Testis (tissue), 3 donors: ENCODE results near the gene VPS35L. TPM values are rescaled to one million over a fixed set of nuclear protein-coding genes. Genes with fewer than 3 reads are reported as not detected.

Source experiments
- DNase-seq: peaks from one replicate; pipeline ENCODE4 v3.0.0-alpha.2; 2019
- H3K27ac ChIP-seq, 2 donors: fragments of 200-600 bp; sonication (generic); one replicate each; pipeline ENCODE4 v1.5.1; 2019
- H3K27me3 ChIP-seq: fragments of 200-600 bp; sonication (generic); one replicate; pipeline ENCODE4 v1.5.1; 2019
- H3K36me3 ChIP-seq: fragments of 200-600 bp; sonication (generic); one replicate; pipeline ENCODE4 v1.5.1; 2017; ENCODE audit warnings: low read depth; ENCODE audit errors: missing control alignments
- H3K4me1 ChIP-seq: fragments of 200-600 bp; sonication (generic); one replicate; pipeline ENCODE4 v1.5.1; 2019
- H3K4me3 ChIP-seq, 2 donors: fragments of 200-600 bp; sonication (generic); one replicate each; pipeline ENCODE4 v1.5.1; 2017 to 2019
- H3K9me3 ChIP-seq: fragments of 200-600 bp; sonication (generic); one replicate; pipeline ENCODE4 v1.5.1; 2017
- POLR2A ChIP-seq: fragments of 450-650 bp; IDR thresholded peaks from one replicate; pipeline ENCODE4 v1.6.1; 2017; ENCODE audit warnings: antibody characterized with exemption, mild to moderate bottlenecking, moderate library complexity
- WGBS, 2 donors: methylation state at CpG; one replicate each; pipeline ENCODE4 v1.1.5; 2018; 5-methylcytosine and 5-hydroxymethylcytosine counted together
- intact Hi-C: fragments of 100-400 bp; cut with DNase I; formaldehyde crosslinking; loops from one replicate; pipeline ENCODE4 v1.15.1; 2023; ENCODE audit warnings: low total_unique reads
- polyA plus RNA-seq: library from polyadenylated mRNA; stranded (reverse); fragments of 350-450 nt; fragmentation: Illumina TruSeq; extraction: RNeasy Lipid Tissue Mini Kit (QIAGEN cat#74804); gene quantifications from one replicate; pipeline ENCODE4 v1.2.3, GENCODE V29; 2014; ENCODE audit warnings: low read depth, low replicate concordance; ENCODE audit not compliant: insufficient read depth
- total RNA-seq, 2 donors: library from RNA; depleted of rRNA; stranded (reverse); fragments of >200 nt; gene quantifications; one replicate each; pipeline ENCODE4 v1.2.3, GENCODE V29; 2016
- TF ChIP-seq, protein P1 (sequence below), 3 experiments: fragments of 450-650 bp in 2 of 3; fragments of 200-600 bp in 1 of 3; sonication (generic) in 1 of 3; IDR thresholded peaks; one replicate each; pipeline ENCODE4 v1.5.1; 2016 to 2019; ENCODE audit warnings: antibody characterized with exemption in 3 of 3, mild to moderate bottlenecking in 2 of 3, moderate library complexity in 1 of 3

Gene VPS35L
- total and polyA plus RNA-seq, 3 donors from 2014 or later = 76.1 to 88.9 (median 80.5) TPM

DNA sequence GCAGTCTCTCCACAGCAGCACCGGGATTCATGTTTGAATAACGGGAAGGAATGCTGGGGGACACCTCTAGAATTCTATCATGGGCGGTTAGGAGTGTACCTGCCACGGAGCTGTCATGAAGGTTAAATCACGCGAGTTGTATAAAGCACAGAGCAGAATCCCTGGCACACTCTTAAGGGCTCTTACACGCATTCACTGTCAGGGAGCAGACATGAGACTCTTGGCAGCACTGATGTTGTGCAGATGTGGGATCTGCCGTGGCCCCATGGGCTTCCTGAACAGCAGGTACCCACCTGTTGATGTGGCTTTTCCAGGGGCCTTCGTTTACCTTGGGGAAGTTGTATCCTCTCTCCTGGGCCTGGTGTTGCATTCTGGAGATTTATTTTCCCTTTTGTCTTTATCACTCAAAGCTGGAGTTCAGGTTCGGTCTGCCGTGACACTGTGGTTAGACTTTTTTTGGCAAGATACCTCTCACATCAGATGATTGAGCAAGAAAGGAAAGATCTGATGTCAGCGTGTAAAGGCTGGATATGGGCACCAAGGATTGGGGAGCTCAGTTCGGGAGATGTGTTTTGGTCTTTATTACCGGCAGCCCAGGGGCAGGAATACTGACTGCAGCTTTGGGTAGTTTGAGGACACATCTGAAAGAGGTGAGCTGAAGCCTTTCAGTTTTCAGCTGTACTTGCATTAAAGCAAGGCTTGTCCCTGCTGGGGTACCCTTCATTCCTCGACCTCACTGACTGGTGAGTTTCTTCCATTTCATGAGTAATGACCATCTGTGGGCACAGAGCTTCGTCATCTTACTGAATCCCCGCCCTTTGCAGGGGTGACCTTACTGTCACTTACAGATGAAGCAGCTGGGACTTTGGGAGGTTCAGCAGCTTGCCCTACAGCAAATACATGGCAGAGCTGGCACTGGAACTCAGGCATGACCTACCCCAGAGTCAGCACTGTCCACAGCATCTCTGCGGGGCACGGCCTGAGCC, 143.3 kb downstream of the VPS35L start:
- peak overlapping the region; percentile 66 to 74 for H3K27ac ChIP-seq
- no peak for DNase-seq
- 89 to 93% methylated on average over 17 to 19 of the region's 19 CpGs for WGBS, 2 donors
- H3K4me3 ChIP-seq = no peak overlapping the region
- intact Hi-C loops = loop anchor here (10.0 kb wide), 1 partner anchor 54 kb away; no protein-coding TSS in a partner anchor
- H3K9me3 ChIP-seq = no peaks in the 10 kb centered on the region
- H3K27me3 ChIP-seq = no peaks in the 10 kb centered on the region
- no peaks in the 10 kb centered on the region for H3K36me3 ChIP-seq
- peaks cover 51% of the 10 kb centered on the region for H3K4me1 ChIP-seq
- TF ChIP-seq POLR2A = no peak
- TF ChIP-seq, protein P1, sequence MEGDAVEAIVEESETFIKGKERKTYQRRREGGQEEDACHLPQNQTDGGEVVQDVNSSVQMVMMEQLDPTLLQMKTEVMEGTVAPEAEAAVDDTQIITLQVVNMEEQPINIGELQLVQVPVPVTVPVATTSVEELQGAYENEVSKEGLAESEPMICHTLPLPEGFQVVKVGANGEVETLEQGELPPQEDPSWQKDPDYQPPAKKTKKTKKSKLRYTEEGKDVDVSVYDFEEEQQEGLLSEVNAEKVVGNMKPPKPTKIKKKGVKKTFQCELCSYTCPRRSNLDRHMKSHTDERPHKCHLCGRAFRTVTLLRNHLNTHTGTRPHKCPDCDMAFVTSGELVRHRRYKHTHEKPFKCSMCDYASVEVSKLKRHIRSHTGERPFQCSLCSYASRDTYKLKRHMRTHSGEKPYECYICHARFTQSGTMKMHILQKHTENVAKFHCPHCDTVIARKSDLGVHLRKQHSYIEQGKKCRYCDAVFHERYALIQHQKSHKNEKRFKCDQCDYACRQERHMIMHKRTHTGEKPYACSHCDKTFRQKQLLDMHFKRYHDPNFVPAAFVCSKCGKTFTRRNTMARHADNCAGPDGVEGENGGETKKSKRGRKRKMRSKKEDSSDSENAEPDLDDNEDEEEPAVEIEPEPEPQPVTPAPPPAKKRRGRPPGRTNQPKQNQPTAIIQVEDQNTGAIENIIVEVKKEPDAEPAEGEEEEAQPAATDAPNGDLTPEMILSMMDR (IDR thresholded peaks at IDR 0.05) = no peak

DNA sequence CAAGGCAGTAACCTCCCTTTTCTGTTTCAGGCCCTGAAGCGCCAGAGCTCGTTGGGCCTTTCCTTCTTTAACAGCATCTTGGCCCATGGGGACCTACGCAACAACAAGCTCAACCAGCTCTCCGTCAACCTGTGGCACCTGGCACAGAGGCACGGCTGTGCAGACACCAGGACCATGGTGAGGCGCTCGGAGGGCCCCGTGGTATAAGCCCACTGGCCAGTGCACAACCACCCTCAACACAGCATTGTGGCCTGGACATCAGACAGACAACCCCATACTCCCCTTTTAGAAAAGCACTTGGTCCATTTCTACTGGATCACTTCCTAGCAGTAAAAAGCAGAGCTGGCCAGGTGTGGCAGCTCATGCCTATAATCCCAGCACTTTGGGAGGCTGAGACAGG, 144.0 kb downstream of the VPS35L start:
- H3K4me3 ChIP-seq = no peak overlapping the region
- H3K36me3 ChIP-seq = no peaks in the 10 kb centered on the region
- H3K9me3 ChIP-seq = no peaks in the 10 kb centered on the region
- no peak for DNase-seq
- peak overlapping the region; percentile 66 to 67 for H3K27ac ChIP-seq
- TF ChIP-seq, protein P1 (IDR thresholded peaks at IDR 0.05) = no peak
- no peak for TF ChIP-seq POLR2A
- WGBS, 2 donors = 94 to 100% methylated on average over 2 to 8 of the region's 8 CpGs
- intact Hi-C loops = loop anchor here (10.0 kb wide), 1 partner anchor 55 kb away; no protein-coding TSS in a partner anchor
- H3K27me3 ChIP-seq = no peaks in the 10 kb centered on the region
- H3K4me1 ChIP-seq = peaks cover 58% of the 10 kb centered on the region

DNA sequence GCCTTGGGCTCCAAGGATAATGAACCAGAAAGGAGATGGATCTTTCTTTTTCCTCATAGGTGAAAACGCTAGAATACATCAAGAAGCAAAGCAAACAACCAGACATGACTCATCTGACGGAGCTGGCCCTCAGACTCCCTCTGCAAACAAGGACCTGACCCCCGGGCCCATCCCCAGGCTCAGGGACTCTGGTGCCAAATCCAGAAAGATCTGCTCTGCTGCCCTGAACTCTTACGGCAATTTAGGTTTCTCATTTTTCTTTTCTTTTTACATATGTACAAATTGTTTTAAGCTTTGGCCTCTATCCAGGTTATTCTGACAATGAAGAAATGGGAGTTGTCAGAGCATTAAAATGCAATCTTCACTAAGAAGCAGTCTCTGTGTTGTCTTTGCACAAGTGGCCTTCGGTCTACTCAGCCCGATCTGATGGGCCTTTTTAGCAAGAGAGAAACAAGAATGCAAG, 144.8 kb downstream of the VPS35L start:
- 20 to 34% methylated on average over 6 of the region's 6 CpGs for WGBS, 2 donors
- H3K9me3 ChIP-seq = no peaks in the 10 kb centered on the region
- TF ChIP-seq, protein P1 (IDR thresholded peaks at IDR 0.05) = no peak
- TF ChIP-seq POLR2A = no peak
- no peak overlapping the region for H3K4me3 ChIP-seq
- intact Hi-C loops = no loop called here
- peaks cover 66% of the 10 kb centered on the region for H3K4me1 ChIP-seq
- H3K36me3 ChIP-seq = no peaks in the 10 kb centered on the region
- H3K27ac ChIP-seq = peak overlapping the region; percentile 66 to 67
- H3K27me3 ChIP-seq = no peaks in the 10 kb centered on the region
- DNase-seq = peak; percentile 52

DNA sequence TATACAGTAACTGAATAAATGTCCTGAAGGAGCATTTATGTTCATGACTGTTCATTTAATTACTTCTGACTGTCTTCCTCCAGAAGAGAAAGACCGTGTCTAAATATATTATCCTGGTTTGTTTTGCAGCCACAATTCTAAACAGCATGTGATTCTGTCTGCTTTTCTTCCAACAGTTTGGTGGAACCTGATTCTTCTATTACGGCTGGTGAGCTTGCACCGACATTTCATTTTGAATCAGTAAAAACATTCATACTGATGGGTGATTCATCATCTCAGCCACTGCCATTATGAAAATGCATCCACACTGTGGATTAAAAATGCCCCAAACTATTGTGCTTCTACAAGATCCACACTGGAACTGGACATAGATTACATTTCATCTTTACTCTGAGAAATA, 145.6 kb downstream of the VPS35L start:
- H3K4me3 ChIP-seq = no peak overlapping the region
- H3K4me1 ChIP-seq = peaks cover 62% of the 10 kb centered on the region
- no peak for TF ChIP-seq POLR2A
- TF ChIP-seq, protein P1 (IDR thresholded peaks at IDR 0.05) = no peak
- DNase-seq = no peak
- peak overlapping the region; percentile 66 to 67 for H3K27ac ChIP-seq
- H3K27me3 ChIP-seq = no peaks in the 10 kb centered on the region
- no peaks in the 10 kb centered on the region for H3K9me3 ChIP-seq
- intact Hi-C loops = no loop called here
- no peaks in the 10 kb centered on the region for H3K36me3 ChIP-seq
- 75 to 82% methylated on average over 3 of the region's 3 CpGs for WGBS, 2 donors
